GM21447 (cell line): ENCODE results near the gene TMEM196.

Experiments used
- ATAC-seq: cut with Tn5 transposase; IDR thresholded peaks from one replicate; pipeline ENCODE4 v1.9.1; 2021; ENCODE audit not compliant: unreplicated experiment

Gene TMEM196

GRCh38 chr7:19772841-19773760 lies at the start of gene TMEM196:
Gene TMEM196, minus strand, starts transcription at chr7:19773617. Its CDS starts 921 bp downstream, at chr7:19772696.
- no peak for ATAC-seq

- no peak for ATAC-seq
These were observed 42.7 kb upstream of the TMEM196 start for GRCh38 chr7:19816128-19816527.

- ATAC-seq, result no peak
These were observed 42.1 kb upstream of the TMEM196 start for GRCh38 chr7:19815546-19815945.

- ATAC-seq, result no peak
These were observed 41.4 kb upstream of the TMEM196 start for GRCh38 chr7:19814776-19815175.

GRCh38 chr7:19811386-19811785 lies 38.0 kb upstream of the TMEM196 start:
- ATAC-seq, result no peak

GRCh38 chr7:19798986-19799385 lies 25.6 kb upstream of the TMEM196 start:
- ATAC-seq, result no peak

GRCh38 chr7:19783541-19783940 lies 10.1 kb upstream of the TMEM196 start:
- ATAC-seq, result no peak

GRCh38 chr7:19776981-19777380 lies 3.6 kb upstream of the TMEM196 start:
- no peak for ATAC-seq

GRCh38 chr7:19775578-19775977 lies 2.2 kb upstream of the TMEM196 start:
- no peak for ATAC-seq

- ATAC-seq, result no peak
These were observed 1.1 kb downstream of the TMEM196 start for GRCh38 chr7:19772306-19772705.

- ATAC-seq, result no peak
These were observed 10.8 kb downstream of the TMEM196 start for GRCh38 chr7:19762631-19763030.

GRCh38 chr7:19754521-19755116 lies 18.8 kb downstream of the TMEM196 start:
- no peak for ATAC-seq

GRCh38 chr7:19752020-19752419 lies 21.4 kb downstream of the TMEM196 start:
- no peak for ATAC-seq

- ATAC-seq, result no peak
These were observed 23.8 kb downstream of the TMEM196 start for GRCh38 chr7:19749658-19750057.

GRCh38 chr7:19747740-19748339 lies 25.6 kb downstream of the TMEM196 start:
- no peak for ATAC-seq

- no peak for ATAC-seq
These were observed 29.3 kb downstream of the TMEM196 start for GRCh38 chr7:19744075-19744474.

- ATAC-seq, result no peak
These were observed 44.7 kb downstream of the TMEM196 start for GRCh38 chr7:19728716-19729115.

- no peak for ATAC-seq
These were observed 47.6 kb downstream of the TMEM196 start for GRCh38 chr7:19725770-19726169.

GRCh38 chr7:19715499-19715898 lies 57.9 kb downstream of the TMEM196 start:
- ATAC-seq, result no peak

- no peak for ATAC-seq
These were observed 59.7 kb downstream of the TMEM196 start for GRCh38 chr7:19713676-19714075.

- peak; percentile 1 for ATAC-seq
These were observed 64.2 kb downstream of the TMEM196 start for GRCh38 chr7:19709249-19709578.
